Measurements from ENCODE around the gene FCAMR. TPM values are rescaled to one million over a fixed set of nuclear protein-coding genes. Genes with fewer than 3 reads are reported as not detected.
A peak's percentile ranks its signal among the peaks of the same experiment; 100 is the strongest.
"Not testable (repeated sequence)": the region's sequence is repeated elsewhere in the genome, so short reads cannot be mapped to it uniquely, and the experiment has no call there.

The FCAMR gene
- total RNA-seq, 1 donor from 2014 or later: not detected

- no peak for DNase-seq
These were observed 38.6 kb downstream of the FCAMR start for GRCh38 chr1:206931709-206932108.

GRCh38 chr1:206930210-206930798, 40.0 kb downstream of the FCAMR start:
- no peak for DNase-seq

- DNase-seq: no peak
These were observed 40.7 kb downstream of the FCAMR start for GRCh38 chr1:206929524-206929923.

- DNase-seq: no peak
These were observed 44.0 kb downstream of the FCAMR start for GRCh38 chr1:206926286-206926685.

GRCh38 chr1:206925106-206925736, 45.0 kb downstream of the FCAMR start:
- DNase-seq: no peak

- DNase-seq: no peak
These were observed 45.6 kb downstream of the FCAMR start for GRCh38 chr1:206924592-206925105.

GRCh38 chr1:206923961-206924557, 46.2 kb downstream of the FCAMR start:
- not testable (repeated sequence) for DNase-seq

- no peak for DNase-seq
These were observed 47.0 kb downstream of the FCAMR start for GRCh38 chr1:206923009-206923960.

GRCh38 chr1:206922524-206922923, 47.7 kb downstream of the FCAMR start:
- DNase-seq: no peak

- DNase-seq: no peak
These were observed 48.4 kb downstream of the FCAMR start, which contains the start of gene FCMR for GRCh38 chr1:206921772-206922265. Gene FCMR, minus strand, starts transcription at chr1:206921941. Its CDS starts 87 bp downstream, at chr1:206921854.

GRCh38 chr1:206918076-206918475, 52.2 kb downstream of the FCAMR start:
- DNase-seq: no peak

GRCh38 chr1:206916000-206916709, 54.1 kb downstream of the FCAMR start:
- no peak for DNase-seq

GRCh38 chr1:206915030-206915735, 55.1 kb downstream of the FCAMR start:
- DNase-seq: no peak

GRCh38 chr1:206913766-206914537, 56.3 kb downstream of the FCAMR start:
- DNase-seq: no peak

- peak; percentile 92 for DNase-seq
These were observed 57.7 kb downstream of the FCAMR start for GRCh38 chr1:206912445-206913095.

GRCh38 chr1:206911064-206911663, 59.1 kb downstream of the FCAMR start:
- peak; percentile 72 for DNase-seq

- DNase-seq: no peak
These were observed 60.4 kb downstream of the FCAMR start for GRCh38 chr1:206909883-206910318.

GRCh38 chr1:206909161-206909882, 60.9 kb downstream of the FCAMR start:
- DNase-seq: peak; percentile 77
